Ectodermal cell (in vitro differentiated cells): Measurements from ENCODE around the gene PSMD13.

ENCODE experiments used
- H3K27ac ChIP-seq: 2 replicates; pipeline ENCODE4 v1.7.0; 2013; ENCODE audit warnings: mild to moderate bottlenecking, low read depth, low read length; ENCODE audit not compliant: insufficient read depth, poor library complexity, severe bottlenecking
- H3K27me3 ChIP-seq: 2 replicates; pipeline ENCODE4 v1.7.0; 2013; ENCODE audit warnings: mild to moderate bottlenecking, low read length; ENCODE audit not compliant: insufficient read depth, control insufficient read depth, poor library complexity, severe bottlenecking
- H3K36me3 ChIP-seq: one replicate; pipeline ENCODE4 v1.7.0; 2013; ENCODE audit warnings: low read length; ENCODE audit not compliant: control insufficient read depth, insufficient read depth
- H3K4me1 ChIP-seq: one replicate; pipeline ENCODE4 v1.7.0; 2013; ENCODE audit warnings: low read length; ENCODE audit not compliant: control insufficient read depth, insufficient read depth
- H3K4me3 ChIP-seq: 2 replicates; pipeline ENCODE4 v1.7.0; 2013; ENCODE audit warnings: low read depth, low read length, control low read depth; ENCODE audit not compliant: insufficient read depth
- H3K9me3 ChIP-seq: 2 replicates; pipeline ENCODE4 v1.7.0; 2013; ENCODE audit warnings: mild to moderate bottlenecking, low read length, moderate library complexity; ENCODE audit not compliant: control insufficient read depth
- WGBS, 2 experiments: methylation state at CpG; one replicate each; pipeline ENCODE4 v1.1.7; 2013; ENCODE audit warnings: missing lambda C conversion rate in 2 of 2; 5-methylcytosine and 5-hydroxymethylcytosine counted together

The PSMD13 gene

GRCh38 chr11:272931-273198 lies 36.1 kb downstream of the PSMD13 start:
- Histone ChIP-seq H3K27ac (no peak overlapping the region), H3K36me3 (no peaks in the 10 kb centered on the region), H3K27me3 (peaks cover under 1% of the 10 kb centered on the region), H3K4me3 (no peak overlapping the region), H3K9me3 (no peaks in the 10 kb centered on the region), H3K4me1 (no peaks in the 10 kb centered on the region)
- WGBS, 2 experiments: 94 to 95% methylated on average over 6 of the region's 6 CpGs

GRCh38 chr11:276219-276618 lies 39.4 kb downstream of the PSMD13 start:
- Histone ChIP-seq H3K27me3 (peaks cover 34% of the 10 kb centered on the region), H3K27ac (no peak overlapping the region), H3K36me3 (no peaks in the 10 kb centered on the region), H3K4me1 (no peaks in the 10 kb centered on the region), H3K9me3 (no peaks in the 10 kb centered on the region), H3K4me3 (no peak overlapping the region)

- Histone ChIP-seq H3K27ac (no peak within 1 kb of the TSS), H3K4me1 (no peaks in the 10 kb centered on the region), H3K27me3 (peaks cover 53% of the 10 kb centered on the region), H3K36me3 (no peaks in the 10 kb centered on the region), H3K9me3 (no peaks in the 10 kb centered on the region), H3K4me3 (no peak within 1 kb of the TSS)
- WGBS, 2 experiments: 92 to 93% methylated on average over 21 of the region's 21 CpGs
These were observed 41.5 kb downstream of the PSMD13 start, which contains the start of gene NLRP6 for GRCh38 chr11:278001-278951. Gene NLRP6, plus strand, starts transcription at chr11:278407. Its CDS starts 163 bp downstream, at chr11:278570.

GRCh38 chr11:279040-279965 lies 42.5 kb downstream of the PSMD13 start:
- no peak overlapping the region for H3K27ac ChIP-seq
- H3K27me3 ChIP-seq: peaks cover 57% of the 10 kb centered on the region
- H3K4me1 ChIP-seq: no peaks in the 10 kb centered on the region
- no peak overlapping the region for H3K4me3 ChIP-seq
- 74 to 76% methylated on average over 97 of the region's 97 CpGs for WGBS, 2 experiments
- H3K9me3 ChIP-seq: no peaks in the 10 kb centered on the region
- H3K36me3 ChIP-seq: no peaks in the 10 kb centered on the region

GRCh38 chr11:279966-280705 lies 43.4 kb downstream of the PSMD13 start:
- Histone ChIP-seq H3K4me3 (no peak overlapping the region), H3K9me3 (no peaks in the 10 kb centered on the region), H3K27me3 (peaks cover 57% of the 10 kb centered on the region), H3K27ac (no peak overlapping the region), H3K4me1 (no peaks in the 10 kb centered on the region), H3K36me3 (no peaks in the 10 kb centered on the region)
- 20 to 22% methylated on average over 85 of the region's 85 CpGs for WGBS, 2 experiments

GRCh38 chr11:280706-281485 lies 44.1 kb downstream of the PSMD13 start:
- no peaks in the 10 kb centered on the region for H3K4me1 ChIP-seq
- no peak overlapping the region for H3K27ac ChIP-seq
- H3K9me3 ChIP-seq: no peaks in the 10 kb centered on the region
- H3K27me3 ChIP-seq: peaks cover 57% of the 10 kb centered on the region
- H3K4me3 ChIP-seq: no peak overlapping the region
- WGBS, 2 experiments: 74 to 77% methylated on average over 79 of the region's 79 CpGs
- no peaks in the 10 kb centered on the region for H3K36me3 ChIP-seq

- WGBS, 2 experiments: 92% methylated on average over 26 of the region's 26 CpGs
- Histone ChIP-seq H3K9me3 (no peaks in the 10 kb centered on the region), H3K4me1 (no peaks in the 10 kb centered on the region), H3K4me3 (no peak overlapping the region), H3K36me3 (no peaks in the 10 kb centered on the region), H3K27me3 (peaks cover 58% of the 10 kb centered on the region), H3K27ac (no peak overlapping the region)
These were observed 44.8 kb downstream of the PSMD13 start for GRCh38 chr11:281486-282161.

- no peak overlapping the region for H3K4me3 ChIP-seq
- no peaks in the 10 kb centered on the region for H3K9me3 ChIP-seq
- H3K27ac ChIP-seq: no peak overlapping the region
- H3K27me3 ChIP-seq: peaks cover 64% of the 10 kb centered on the region
- H3K4me1 ChIP-seq: no peaks in the 10 kb centered on the region
- 84 to 92% methylated on average over 4 of the region's 4 CpGs for WGBS, 2 experiments
- H3K36me3 ChIP-seq: no peaks in the 10 kb centered on the region
These were observed 45.4 kb downstream of the PSMD13 start for GRCh38 chr11:282171-282570.
